ENCODE results near the gene FNDC3A. TPM values are rescaled to one million over a fixed set of nuclear protein-coding genes. Genes with fewer than 3 reads are reported as not detected.

FNDC3A gene
- total and polyA plus RNA-seq, 9 of the 15 experiments (the other 6 are each of a cell fraction or from before 2014, with no cell fraction given), result 4.1 to 22.0 (median 13.5) TPM

- 0 out of 2 replicates have a peak, but pooled peaks have one; percentile 4 for TF ChIP-seq TFAP4 (CRISPR knock-in tag; IDR thresholded peaks at IDR 0.05; ENCODE audit: borderline replicate concordance)
- peak; percentile 55 for TF ChIP-seq MGA (IDR thresholded peaks at IDR 0.05)
- no peak for TF ChIP-seq EHMT2 (IDR thresholded peaks at IDR 0.05)
- TF ChIP-seq ZNF398 (CRISPR knock-in tag; IDR thresholded peaks at IDR 0.05), result no peak
- TF ChIP-seq CREM (IDR thresholded peaks at IDR 0.05; ENCODE audit: low read depth), result peak; percentile 45; the same call in 1 of the 2 replicates
- no peak for TF ChIP-seq ELF1 (tag; IDR thresholded peaks at IDR 0.05)
- no peak for TF ChIP-seq SAP30 (IDR thresholded peaks at IDR 0.05; ENCODE audit: borderline replicate concordance, insufficient read depth, low read depth, low read length, poor library complexity, severe bottlenecking)
- TF ChIP-seq CHD2 (IDR thresholded peaks at IDR 0.05; ENCODE audit: low read depth, low read length), result no peak
- TF ChIP-seq ATF7 (IDR thresholded peaks at IDR 0.05), result peak; percentile 52; the same call in 1 of the 2 replicates
- 0 out of 2 replicates have a peak, but pooled peaks have one; percentile 11 for TF ChIP-seq MYC (IDR thresholded peaks at IDR 0.05; ENCODE audit: low read depth, low read length)
- no peak for TF ChIP-seq MYC (CRISPR knock-in tag; IDR thresholded peaks at IDR 0.05; ENCODE audit: borderline replicate concordance, low read depth)
- no peak for TF ChIP-seq MAX (CRISPR knock-in tag; IDR thresholded peaks at IDR 0.05)
Observed at GRCh38 chr13:48976576-48977285, 1.0 kb downstream of the FNDC3A start (continued).
